ENCODE data around the gene LUM.

The LUM gene, protein sequence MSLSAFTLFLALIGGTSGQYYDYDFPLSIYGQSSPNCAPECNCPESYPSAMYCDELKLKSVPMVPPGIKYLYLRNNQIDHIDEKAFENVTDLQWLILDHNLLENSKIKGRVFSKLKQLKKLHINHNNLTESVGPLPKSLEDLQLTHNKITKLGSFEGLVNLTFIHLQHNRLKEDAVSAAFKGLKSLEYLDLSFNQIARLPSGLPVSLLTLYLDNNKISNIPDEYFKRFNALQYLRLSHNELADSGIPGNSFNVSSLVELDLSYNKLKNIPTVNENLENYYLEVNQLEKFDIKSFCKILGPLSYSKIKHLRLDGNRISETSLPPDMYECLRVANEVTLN

DNA sequence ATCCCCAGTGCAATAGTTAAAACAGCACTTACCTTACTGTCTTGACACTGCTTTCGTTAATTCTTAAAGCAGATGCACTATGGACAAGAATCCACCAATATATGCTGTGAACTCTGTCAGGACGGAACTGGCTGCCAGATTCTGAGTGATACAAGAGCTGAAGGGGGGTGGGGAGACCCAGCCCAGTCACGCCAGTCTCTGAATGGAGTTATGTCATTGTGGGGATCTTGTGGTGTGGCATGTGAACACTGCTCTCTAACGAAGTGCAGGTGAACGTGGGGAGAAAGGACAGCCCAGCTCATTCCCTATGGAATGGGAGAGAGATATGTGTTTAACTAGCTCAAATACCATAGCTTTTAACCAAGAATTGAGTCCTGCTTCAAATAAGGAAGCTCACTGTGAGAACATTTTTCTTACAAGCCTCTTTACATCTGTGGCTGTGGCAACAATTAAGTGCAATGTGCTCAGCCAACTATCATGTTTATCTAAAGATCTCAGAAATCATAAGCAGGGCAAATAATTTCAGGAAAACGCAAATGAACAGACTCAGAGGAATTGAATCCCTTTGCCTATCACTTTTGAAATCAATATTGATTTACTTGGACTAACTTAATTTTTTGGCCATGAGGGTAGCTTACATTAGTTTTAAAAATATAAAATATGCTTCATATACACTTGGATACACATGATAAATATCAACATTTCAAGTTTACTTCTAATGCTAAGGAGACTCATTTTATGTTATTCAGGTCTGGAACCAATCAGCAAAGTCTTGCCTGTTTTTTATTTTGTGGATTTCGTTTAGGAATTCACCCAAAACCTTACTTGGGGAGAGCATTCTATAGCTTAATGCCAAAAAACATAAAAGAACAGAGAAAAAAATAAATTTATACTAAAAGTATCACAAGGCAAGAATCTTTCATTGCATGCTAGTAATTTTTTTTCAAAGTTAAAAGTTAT is at the start of gene LUM:
TSS of gene LUM (minus strand) at position 129 of the 960 bp plus-strand sequence. CDS start 2,515 bp downstream, outside the sequence.
- peak; percentile 66 for DNase-seq

DNA sequence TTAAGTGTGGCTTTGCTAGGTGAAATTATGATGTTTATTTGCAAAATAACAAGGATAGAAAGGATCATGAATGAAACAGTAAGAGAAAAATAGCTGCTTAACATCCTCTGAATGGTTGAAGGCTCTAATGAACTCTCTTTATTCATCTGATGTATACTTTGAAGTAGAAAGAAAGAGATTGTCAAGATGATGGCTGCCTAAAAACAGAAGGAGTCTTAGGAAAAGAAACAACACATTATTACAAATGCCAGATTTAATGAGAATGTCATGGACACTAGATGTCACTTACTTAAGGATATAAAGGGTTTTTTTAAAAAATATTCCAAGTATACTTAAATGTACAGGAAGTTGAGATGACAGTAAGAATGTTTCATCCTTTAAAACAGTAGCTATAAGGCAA is 49.7 kb upstream of the LUM start:
- DNase-seq = no peak

DNA sequence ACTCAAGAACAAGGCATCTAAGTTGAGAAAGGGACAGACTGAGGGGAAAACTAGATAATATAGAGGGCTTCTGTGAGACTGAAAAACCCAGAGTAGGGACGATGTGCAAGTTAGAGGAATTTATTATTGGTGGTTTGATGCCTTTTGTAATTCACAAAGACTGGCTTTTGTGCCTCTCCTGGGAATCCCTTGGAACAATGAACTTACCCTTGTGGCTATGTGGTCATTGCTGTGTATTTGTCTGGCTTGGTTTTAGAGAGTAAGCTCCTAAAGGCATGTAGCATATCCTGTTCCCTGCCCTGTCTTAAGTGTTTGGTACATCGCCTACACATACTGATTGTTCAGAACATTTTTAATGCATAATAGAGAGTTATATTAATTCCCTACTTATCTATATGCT is 44.7 kb upstream of the LUM start:
- DNase-seq = no peak

DNA sequence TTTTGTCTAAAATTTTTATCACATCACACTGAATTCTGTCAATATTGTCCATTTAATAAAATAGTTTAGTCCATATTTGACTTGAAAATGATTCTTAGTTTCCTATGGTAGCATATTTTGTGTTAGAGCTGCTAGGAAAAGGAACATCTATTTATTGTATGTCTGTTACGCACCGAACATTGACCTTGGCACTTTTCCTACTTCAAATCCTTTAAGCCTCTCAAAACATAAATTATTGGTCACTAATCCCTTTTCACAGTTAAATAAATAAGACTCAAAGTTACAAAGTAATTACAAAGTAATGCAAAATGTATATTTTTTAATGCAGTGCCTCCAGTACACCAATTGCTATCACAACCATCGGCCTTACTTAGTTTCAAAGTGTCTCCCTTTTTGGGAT is 42.8 kb upstream of the LUM start:
- DNase-seq = no peak

DNA sequence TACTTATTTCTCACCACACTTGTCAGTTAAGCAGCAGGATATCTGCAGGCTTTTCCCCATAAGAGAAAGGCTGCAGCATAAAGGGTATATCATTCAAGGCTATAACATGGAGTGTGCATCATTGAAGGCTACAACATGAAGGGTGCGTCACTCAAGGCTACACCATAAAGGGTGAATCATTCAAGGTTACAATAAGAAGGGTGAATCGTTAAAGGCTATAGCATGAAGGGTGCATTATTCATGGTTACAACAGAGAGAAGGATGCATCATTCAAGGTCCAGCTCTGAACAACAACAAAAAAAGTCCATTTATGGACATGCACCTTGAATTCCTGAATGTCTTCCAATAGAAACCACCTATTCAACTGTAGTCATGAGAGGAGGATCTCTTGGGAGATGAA is 32.8 kb upstream of the LUM start:
- peak; percentile 88 for DNase-seq

DNA sequence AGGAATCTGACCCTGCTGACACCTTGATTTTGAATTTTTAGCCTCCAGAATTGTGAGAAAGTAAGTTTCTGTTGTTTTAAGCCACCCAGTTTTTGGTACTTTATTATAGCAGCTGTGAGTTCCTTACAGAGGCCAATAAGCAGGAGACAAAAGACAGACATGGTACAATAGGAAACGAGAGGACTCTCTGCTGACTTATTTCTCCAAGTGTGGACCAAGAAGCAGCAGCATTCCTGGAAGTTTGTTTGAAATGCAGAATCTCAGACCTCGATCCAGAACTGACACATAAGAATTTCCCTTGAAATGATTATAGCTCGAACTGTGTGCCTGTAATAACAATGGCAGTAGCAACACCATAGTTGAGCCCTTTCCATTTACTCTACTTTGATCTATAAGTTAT is 31.9 kb upstream of the LUM start:
- DNase-seq = no peak

DNA sequence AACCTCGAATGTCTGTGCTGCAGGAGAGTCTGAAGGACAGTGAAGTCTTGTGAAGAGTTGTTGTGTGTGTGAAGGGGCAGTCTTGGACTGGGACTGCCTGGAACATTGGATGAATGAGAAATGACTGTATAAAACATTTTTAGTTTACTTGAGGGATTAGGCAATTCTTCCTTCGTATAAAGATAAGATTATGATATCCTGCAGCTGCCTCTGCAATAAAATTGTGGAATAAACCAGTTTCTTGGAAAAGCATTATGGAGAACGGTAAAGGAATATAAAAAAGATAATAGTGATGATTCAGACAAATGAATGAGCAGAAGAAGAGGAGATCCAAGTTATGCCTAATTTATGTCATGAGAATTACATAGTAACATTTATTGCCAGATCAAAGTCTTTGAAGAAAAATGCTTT is 30.9 kb upstream of the LUM start:
- peak; percentile 65 for DNase-seq

DNA sequence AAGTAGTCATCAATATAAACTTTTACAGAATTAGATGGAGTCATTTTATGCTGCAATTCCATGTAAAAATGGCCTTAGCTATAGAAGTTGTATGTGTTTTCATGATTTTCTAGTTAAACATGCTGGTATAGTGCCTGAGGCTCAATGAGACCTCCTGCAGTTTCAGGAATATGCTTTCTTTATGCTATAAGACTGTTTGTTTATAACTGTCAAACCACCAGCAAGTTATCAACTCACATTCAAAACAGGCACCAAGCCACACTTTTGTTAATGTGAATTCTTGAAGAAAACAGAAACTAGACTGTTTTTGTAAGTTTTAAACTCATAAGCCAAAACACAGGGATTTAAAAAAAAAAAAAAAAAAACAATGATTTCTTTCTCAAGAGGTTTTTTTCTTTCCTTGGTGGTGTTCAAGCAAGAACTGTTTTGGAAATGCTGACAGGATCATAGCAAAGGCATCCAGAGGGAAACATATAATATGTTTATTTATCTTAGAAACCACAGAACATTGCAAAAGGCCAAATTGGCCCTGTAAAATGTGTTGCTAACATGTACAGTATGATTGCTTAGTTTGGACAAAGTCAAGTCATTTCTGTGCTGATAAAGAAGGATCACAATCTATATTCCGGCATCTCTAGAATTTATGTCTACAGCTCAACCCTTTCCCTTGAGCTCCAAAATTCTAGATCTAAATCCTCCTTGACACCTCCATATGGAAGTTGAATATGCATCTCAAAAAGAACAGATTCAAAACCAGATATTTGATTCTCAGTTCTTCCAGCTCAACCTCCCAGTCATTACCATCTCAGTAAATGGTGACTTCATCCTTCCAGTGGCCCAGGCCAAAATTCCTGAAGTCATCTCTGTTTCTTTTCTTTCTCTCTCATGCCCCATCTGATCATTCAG is 29.0 kb upstream of the LUM start:
- DNase-seq = peak; percentile 95

DNA sequence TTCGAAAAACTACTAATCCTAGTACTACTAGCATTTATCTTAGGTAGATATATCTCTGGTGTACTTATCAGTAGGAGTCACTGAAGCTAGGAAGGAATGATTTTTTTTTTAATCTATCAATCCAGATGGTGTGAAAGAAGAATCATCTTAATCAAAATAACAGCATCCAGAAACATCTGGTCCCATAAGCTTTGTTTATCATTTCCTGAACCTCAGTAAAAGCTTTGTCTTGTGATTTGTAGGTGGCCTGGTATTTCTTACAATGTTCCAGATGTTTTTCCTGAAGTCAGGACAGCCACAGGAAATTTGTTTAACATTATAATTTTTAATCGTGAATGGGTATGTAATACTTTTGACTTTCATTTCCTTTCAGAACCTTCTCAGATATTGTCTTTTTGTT is 28.0 kb upstream of the LUM start:
- DNase-seq = peak; percentile 81

DNA sequence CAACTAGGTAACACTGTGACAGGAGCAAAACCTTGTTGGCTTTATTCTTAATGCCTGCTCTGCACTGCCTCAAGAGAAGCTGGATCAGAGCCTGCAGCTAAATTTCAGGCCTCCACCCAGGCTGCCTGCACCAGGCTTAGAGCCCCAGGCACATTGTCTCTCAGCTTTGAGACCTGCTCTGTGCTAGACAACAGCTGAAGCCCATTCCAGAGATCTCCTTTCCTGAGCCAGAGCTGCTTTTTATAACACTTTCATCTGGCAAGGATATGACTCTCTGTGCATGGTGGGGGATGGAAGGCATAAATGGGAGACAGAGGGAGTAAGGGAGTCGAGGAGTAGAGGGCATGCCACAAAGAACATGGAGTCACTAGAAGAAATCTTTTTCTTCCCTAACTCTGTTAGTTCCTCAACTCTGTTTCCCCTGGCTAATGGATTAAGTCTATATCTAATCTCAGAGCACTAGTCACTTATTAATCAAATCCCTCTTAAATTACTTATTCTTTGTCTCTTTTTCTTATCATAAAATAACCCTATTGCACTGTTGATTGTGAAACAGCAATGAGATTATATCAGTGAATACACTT is 27.1 kb upstream of the LUM start:
- peak; percentile 62 for DNase-seq

DNA sequence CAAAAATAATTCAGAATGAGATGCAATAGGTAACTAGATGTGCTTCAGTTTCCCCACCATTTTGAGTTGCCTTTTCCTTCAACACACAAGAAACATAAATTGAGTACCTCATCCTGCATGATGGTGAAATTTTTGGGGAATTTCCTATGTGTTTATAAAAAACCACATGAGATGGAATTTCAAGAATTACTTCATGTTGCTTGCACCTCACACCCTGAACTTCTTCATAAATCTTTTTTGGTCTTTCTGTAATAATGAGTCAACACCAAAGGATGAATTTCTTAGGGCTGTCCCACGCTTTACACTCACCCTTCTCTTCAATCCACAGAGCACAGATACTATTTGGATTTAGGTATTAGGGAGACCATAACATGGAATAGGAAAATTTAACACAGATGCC is 22.6 kb upstream of the LUM start:
- peak; percentile 95 for DNase-seq

DNA sequence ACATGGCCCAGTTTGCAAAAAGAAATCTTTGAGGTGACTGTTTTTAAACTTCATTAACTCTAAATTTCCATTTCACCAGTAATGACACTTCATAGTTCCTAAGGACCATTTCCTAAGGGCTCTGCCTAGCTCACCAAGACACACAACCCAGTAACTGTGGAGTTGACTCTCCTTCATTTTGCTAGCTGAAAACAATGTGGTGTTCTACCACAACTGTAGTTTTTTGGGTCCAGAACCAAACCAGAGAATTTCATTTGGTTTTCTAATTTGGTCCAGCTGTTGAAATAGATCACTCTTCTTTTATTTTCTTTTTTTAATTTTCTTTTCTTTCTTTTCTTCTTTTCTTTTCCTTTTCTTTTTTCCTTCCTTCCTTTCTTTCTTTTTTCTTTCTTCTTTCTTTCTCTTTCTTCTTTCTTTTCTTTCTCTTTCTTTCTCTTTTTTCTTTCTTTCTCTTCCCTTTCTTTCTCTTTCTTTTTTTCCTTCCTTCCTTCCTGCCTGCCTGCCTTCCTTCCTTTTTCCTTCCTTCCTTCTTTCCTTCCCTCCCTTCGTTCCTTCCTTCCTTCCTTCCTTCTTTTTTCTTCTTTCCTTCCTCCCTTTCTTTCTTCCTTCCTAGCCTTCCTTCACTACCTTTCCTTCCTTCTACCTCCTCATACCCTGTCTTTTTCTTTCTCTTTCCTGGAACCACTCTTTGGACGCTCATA is 18.5 kb upstream of the LUM start:
- DNase-seq = no peak

DNA sequence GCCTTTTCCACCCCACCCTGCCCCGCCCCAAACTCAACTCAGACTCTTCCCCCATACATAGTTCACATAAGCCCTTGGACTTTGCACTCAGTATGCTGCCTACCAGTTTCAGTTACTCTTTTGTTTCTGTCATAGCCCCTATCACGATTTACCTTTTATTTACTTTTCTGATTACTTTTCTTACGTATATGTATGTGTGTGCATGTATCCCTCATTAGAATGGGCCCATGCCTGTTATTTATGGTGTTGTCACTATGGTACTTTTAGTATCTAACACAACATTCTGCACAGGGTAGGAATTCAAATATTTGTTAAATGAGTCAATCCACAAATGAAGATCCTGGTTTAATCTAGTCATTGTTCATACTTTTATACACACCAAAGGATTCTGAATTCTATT is 16.5 kb upstream of the LUM start:
- DNase-seq = peak; percentile 76

DNA sequence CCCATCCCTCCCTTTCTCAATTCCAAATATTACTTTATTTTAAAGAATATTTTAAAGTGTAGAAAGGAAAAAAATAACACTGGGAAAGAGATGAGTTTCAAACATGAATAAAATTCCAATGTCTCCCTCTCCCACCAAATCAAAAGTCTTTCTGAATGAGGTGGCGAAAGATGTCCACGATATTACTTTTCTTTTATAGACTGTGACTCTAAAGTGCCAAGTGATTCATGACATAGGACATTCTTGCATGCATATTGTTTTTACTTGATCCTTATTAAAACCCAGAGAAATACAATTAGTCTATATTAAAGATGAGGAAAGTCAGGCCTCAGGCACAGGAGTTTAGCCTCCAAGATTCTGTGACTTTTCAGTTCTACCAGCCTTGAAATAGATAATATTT is 16.0 kb upstream of the LUM start:
- DNase-seq = no peak

DNA sequence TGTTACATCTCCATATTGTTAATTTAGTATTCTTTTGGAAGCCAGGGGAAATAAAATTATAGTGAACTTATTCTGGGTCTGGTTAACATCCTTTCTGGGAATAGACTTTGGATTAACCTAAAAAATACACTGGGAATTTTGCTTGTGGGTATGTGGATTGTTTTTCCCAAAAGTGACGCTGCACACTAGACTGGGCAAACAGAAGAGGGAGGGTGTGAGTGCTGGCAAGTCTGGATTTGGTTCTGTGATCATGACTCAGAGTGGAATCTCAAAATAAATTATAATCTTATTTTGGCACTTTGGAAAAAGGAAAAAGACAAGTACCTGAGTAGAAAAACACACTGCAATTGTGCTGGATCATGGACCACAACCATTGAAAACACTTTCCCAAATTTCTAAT is 15.2 kb upstream of the LUM start:
- no peak for DNase-seq

DNA sequence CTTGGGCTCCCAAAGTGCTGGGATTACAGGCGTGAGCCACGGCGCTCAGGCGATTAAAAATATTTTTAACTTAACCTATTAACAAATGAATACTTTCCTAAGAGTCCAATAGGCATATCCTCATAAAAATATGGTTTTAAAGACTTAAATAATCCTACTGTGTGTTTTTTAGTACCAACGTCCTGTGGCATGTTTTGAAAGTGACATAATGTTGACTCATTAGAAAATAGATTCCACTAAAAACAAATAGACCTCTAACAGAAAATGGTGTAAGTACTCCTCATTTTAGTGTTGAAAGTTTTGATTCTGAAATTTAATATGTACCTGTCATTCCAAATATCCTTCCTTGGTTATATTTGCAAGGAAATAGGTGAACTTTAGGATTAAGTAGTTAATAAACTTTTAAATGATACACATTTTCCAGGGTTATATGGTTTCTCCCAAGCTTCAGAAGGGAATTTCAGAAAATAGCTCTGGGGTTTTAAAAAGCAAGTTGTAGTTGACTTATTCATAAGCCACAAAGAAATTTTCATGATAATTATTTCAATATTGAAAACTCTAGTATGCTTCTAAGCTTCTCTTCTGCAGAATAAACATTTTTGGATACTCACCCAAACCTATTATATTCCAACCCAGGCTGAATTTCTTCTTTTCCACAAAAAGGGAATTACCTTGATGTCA is 12.1 kb upstream of the LUM start:
- DNase-seq = peak; percentile 60

DNA sequence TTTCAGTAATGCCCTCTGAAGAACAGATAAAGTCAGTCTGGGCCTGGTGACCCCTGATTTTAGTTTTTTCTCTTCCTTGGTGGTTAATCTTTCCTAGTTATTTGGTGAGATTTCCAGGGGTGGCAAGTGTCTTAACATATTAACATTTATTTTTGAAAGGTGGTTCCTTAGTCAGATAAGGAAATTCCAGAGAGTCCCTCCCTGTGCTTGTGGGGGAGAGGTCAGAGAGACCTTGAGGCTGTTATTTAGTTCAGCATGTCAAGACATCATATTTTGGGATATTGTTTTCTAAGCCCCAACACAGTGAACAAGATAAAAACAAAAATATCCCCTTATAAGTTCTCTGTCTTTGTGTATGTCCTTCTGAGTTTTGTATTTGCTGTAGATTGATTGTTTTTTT is 9.5 kb upstream of the LUM start:
- DNase-seq = no peak

DNA sequence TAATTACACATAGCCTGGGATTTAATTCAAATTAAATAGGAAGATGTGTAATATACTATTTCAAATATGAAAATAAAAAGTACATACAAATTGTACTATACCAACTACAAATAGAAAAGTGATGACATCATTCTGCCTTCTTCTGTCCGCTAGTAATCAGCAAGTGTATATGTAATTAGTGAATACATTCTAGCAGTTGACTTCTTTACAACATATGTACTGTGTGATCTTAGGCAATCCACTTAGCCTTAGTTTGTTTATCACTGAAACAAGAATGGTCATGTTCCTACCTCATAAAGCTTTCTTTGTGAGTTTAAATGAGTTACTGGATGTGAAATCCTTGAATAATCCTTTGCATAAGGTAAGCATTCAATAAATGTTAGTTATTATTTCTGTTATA is 7.8 kb upstream of the LUM start:
- no peak for DNase-seq

DNA sequence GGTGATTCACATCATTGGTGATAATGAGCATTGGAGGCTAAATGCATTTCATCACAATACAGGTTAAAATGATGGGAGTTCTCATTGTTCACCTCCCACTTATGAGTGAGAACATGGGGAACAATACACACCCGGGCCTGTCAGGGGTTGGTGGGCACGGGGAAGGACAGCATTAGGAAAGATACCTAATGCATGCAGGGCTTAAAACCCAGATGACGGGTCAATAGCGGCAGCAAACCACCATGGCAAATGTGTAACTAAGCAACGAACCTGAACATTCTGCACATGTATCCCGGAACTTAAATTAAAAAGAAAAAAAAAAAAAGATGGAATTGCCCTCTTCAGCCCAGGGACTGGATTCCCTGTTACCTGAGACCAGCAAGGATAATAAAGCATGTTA is 2.3 kb upstream of the LUM start:
- no peak for DNase-seq

DNA sequence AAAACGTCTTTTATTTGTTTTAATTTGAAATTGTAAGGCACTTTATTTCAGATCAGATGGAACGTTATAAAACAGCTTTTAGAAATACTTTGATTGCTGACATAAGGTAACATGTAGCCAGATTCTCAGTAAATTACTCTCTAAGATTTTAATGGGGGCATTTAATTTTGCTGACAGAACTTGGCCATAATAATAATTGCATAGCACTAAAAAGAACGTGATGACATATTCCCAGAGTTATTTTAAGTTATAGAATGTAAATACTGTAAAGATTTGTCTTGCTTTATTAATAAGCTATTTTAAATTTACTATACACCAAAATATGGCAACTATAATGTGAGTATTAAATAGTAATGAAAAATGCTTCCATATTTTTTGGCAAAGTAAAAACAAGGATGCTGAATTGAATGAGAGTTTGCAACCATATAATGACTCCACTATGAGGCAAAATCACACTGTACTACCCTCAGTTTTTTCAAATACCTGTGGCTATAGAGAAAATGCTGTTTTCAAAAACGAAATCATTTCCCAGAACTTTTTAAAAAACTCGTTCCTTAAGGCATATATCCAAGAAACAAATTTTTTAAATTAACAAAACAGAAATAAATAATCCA is 876 bp downstream of the LUM start:
- no peak for DNase-seq

Data from HCEC 1CT (cell line).